Activated B cell treated with CpG ODN at 0.5 μM for 24 hours (primary cell): ENCODE measurements around the gene TAS2R60. TPM values are rescaled to one million over a fixed set of nuclear protein-coding genes. Genes with fewer than 3 reads are reported as not detected.
"Not testable (repeated sequence)": the region's sequence is repeated elsewhere in the genome, so short reads cannot be mapped to it uniquely, and the experiment has no call there.

Experiments used
- ATAC-seq: fragments of 200-7000 bp; cut with Tn5 transposase; one replicate; pipeline ENCODE4 v1.10.0; 2021; ENCODE audit warnings: low read depth, mild to moderate bottlenecking, moderate library complexity
- CTCF ChIA-PET: fragments of 350-600 bp; sonication (Branson Sonifier 250); formaldehyde crosslinking; loops from one replicate; lab custom pipeline; 2021; ENCODE audit warnings: antibody characterized with exemption; lab: Charles Lee
- POLR2A ChIA-PET: fragments of 350-600 bp; sonication (Branson Sonifier 250); formaldehyde crosslinking; loops from one replicate; lab custom pipeline; 2021; ENCODE audit warnings: antibody characterized with exemption; lab: Charles Lee
- DNase-seq: peaks from one replicate; pipeline ENCODE4 v3.0.0; 2022
- H3K27ac Mint-ChIP-seq: one replicate; pipeline ENCODE4 v1.8.0; 2020; ENCODE audit warnings: mixed read lengths
- H3K27me3 Mint-ChIP-seq: one replicate; pipeline ENCODE4 v1.8.0; 2021; ENCODE audit warnings: mixed read lengths
- H3K36me3 Mint-ChIP-seq: one replicate; pipeline ENCODE4 v1.8.0; 2021; ENCODE audit warnings: low read depth, mixed read lengths
- H3K4me1 Mint-ChIP-seq: one replicate; pipeline ENCODE4 v1.8.0; 2021; ENCODE audit warnings: mixed read lengths
- H3K4me3 Mint-ChIP-seq: one replicate; pipeline ENCODE4 v1.8.0; 2020; ENCODE audit warnings: mild to moderate bottlenecking, mixed read lengths
- H3K9me3 Mint-ChIP-seq: one replicate; pipeline ENCODE4 v1.8.0; 2020; ENCODE audit warnings: mixed read lengths
- intact Hi-C: fragments of 100-400 bp; cut with micrococcal nuclease; formaldehyde crosslinking; loops from one replicate; pipeline ENCODE4 v1.15.1; 2024
- total RNA-seq: library from RNA; stranded (reverse); gene quantifications from 2 replicates; pipeline ENCODE4 v1.2.3, GENCODE V29; 2022
- TF ChIP-seq, protein P1 (sequence below): fragments of 200-600 bp; IDR thresholded peaks from one replicate; pipeline ENCODE4 v1.8.0; 2022; ENCODE audit warnings: antibody characterized with exemption, mild to moderate bottlenecking

Gene TAS2R60
- total RNA-seq, 1 donor from 2014 or later = not detected

DNA sequence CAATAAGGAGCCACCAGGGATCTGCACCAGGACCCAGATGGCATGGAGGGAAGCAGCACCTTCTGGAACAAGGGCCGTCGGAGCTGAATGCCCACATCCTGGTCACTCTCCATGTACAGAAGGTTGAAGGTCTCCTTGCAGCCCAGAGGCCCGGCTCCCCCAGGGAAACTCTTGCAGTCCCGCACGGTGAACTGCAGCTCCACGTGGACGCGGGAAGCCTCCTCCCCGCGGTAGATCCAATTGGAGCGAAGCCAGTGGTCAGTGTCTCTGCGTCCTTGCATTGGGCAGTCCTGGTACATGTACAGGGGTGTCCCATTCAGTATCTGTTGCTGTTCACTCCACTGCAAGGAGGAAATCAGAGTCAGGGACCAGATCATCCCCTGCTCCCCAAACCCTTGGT, 42.0 kb upstream of the TAS2R60 start:
- POLR2A ChIA-PET = no interaction called here

DNA sequence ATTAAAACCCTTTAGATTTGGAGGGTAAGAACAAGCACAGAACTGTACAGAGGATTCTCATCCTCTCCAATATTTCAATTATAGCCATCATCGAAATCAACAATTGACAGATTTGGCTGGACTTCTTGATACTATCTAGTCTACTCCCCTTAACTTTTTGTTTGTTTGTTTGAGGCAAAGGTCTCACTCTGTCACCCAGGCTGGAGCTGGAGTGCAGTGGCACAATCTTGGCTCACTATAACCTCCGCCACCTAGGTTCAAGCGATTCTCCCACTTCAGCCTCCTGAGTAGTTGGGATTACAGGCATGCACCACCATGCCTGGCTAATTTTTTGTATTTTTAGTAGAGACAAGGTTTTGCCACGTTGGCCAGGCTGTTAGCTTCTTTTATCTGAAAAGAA, 41.0 kb upstream of the TAS2R60 start:
- POLR2A ChIA-PET, H3K4me3 Mint-ChIP-seq, H3K27me3 Mint-ChIP-seq, DNase-seq, H3K4me1 Mint-ChIP-seq, H3K27ac Mint-ChIP-seq, H3K9me3 Mint-ChIP-seq, H3K36me3 Mint-ChIP-seq, intact Hi-C loops, ATAC-seq: not testable (repeated sequence)
- CTCF ChIA-PET = interaction anchor here (1.2 kb wide), 1 partner anchor 14 kb away, joined by 4 read pairs; no protein-coding TSS in a partner anchor

More for the DNA sequence above, 42.0 kb upstream of the TAS2R60 start:
- no peak overlapping the region for H3K4me3 Mint-ChIP-seq
- CTCF ChIA-PET = interaction anchor here (1.2 kb wide), 1 partner anchor 15 kb away, joined by 4 read pairs; no protein-coding TSS in a partner anchor
- DNase-seq = no peak
- no peak for ATAC-seq
- intact Hi-C loops = no loop called here
- no peak overlapping the region for H3K27ac Mint-ChIP-seq
- no peaks in the 10 kb centered on the region for H3K9me3 Mint-ChIP-seq
- H3K36me3 Mint-ChIP-seq = no peaks in the 10 kb centered on the region
- TF ChIP-seq, protein P1, sequence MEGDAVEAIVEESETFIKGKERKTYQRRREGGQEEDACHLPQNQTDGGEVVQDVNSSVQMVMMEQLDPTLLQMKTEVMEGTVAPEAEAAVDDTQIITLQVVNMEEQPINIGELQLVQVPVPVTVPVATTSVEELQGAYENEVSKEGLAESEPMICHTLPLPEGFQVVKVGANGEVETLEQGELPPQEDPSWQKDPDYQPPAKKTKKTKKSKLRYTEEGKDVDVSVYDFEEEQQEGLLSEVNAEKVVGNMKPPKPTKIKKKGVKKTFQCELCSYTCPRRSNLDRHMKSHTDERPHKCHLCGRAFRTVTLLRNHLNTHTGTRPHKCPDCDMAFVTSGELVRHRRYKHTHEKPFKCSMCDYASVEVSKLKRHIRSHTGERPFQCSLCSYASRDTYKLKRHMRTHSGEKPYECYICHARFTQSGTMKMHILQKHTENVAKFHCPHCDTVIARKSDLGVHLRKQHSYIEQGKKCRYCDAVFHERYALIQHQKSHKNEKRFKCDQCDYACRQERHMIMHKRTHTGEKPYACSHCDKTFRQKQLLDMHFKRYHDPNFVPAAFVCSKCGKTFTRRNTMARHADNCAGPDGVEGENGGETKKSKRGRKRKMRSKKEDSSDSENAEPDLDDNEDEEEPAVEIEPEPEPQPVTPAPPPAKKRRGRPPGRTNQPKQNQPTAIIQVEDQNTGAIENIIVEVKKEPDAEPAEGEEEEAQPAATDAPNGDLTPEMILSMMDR = no peak
- H3K27me3 Mint-ChIP-seq = no peaks in the 10 kb centered on the region
- H3K4me1 Mint-ChIP-seq = no peaks in the 10 kb centered on the region

DNA sequence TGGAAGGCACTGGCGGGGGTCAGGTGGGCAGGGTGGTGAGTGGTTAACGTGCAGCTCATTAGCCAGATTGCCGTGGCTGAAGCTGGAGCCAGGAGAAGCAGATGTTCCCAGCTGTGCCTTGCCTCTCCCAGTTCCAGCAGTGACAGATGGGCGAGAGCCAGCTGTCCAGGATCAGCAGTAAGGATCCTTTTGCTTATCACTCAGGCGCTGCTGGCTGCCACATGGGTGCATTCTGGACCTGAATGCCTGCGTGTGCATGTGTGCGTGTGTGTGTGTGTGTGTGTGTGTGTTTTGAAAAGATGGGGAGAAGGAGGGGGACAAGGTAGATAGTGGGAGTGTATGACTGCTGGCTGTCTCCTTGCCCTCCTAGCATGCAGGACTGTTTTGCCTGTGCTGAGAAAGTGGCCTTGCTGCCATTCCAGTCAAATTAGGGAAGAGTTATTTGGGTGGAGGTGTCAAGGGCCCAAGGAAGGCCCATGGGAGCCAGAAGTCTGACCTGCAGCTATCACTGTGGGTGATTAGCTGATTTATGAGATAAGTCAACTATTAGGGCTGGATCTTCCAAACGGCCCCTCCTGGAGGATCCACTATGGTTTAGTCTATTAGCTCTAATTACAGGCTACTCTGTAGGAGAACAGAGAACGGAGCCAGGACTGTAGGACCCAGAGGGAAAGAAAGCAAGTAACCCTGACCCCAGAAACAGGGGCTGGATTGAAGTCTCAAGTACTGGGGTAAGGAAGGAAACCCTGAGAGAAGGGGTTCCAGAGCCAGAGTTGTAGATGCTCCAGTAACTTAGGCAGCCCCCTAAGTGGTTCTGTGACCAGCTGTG, 37.9 kb upstream of the TAS2R60 start:
- Mint-ChIP-seq H3K36me3 (no peaks in the 10 kb centered on the region), H3K4me1 (peaks cover 25% of the 10 kb centered on the region), H3K9me3 (no peaks in the 10 kb centered on the region), H3K4me3 (no peak overlapping the region), H3K27me3 (peaks cover 10% of the 10 kb centered on the region), H3K27ac (no peak overlapping the region)
- DNase-seq (no peak), ATAC-seq (no peak)
- CTCF ChIA-PET = interaction anchor here (0.8 to 3.0 kb wide), 5 partner anchors 10 to 165 kb away, joined by 3 to 11 read pairs (median 4); partner anchors contain the start of gene ZYX
- POLR2A ChIA-PET = interaction anchor here (0.7 kb wide), 1 partner anchor 20 kb away, joined by 4 read pairs; no protein-coding TSS in a partner anchor
- intact Hi-C loops = loop anchor here (5.0 kb wide), 1 partner anchor 78 kb away; no protein-coding TSS in a partner anchor
- TF ChIP-seq, protein P1 = no peak

DNA sequence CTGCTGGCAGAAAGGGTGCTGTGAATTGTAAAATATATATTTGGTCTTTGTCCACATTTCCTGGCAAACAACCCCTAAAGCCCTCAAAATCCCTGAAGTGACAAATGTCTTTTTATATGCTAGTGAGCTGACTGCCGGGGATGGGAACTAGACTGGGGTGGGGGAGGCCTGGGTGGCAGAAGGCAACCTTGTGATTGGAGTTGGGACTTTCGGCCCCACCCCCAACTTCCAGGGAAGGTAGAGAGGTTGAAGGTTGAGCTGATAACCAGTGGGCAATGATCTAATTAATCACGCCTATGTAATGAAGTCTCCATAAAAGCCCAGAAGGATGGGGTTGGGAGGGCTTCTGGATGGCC, 37.3 kb upstream of the TAS2R60 start:
- H3K9me3 Mint-ChIP-seq = no peaks in the 10 kb centered on the region
- H3K36me3 Mint-ChIP-seq = no peaks in the 10 kb centered on the region
- intact Hi-C loops = loop anchor here (5.0 kb wide), 1 partner anchor 79 kb away; no protein-coding TSS in a partner anchor
- H3K4me1 Mint-ChIP-seq = peaks cover 29% of the 10 kb centered on the region
- POLR2A ChIA-PET = no interaction called here
- peaks cover 15% of the 10 kb centered on the region for H3K27me3 Mint-ChIP-seq
- no peak overlapping the region for H3K27ac Mint-ChIP-seq
- CTCF ChIA-PET = interaction anchor here (0.8 to 3.0 kb wide), 4 partner anchors 9 to 165 kb away, joined by 3 to 11 read pairs (median 3); partner anchors contain the start of gene ZYX
- DNase-seq (no peak), ATAC-seq (no peak)
- TF ChIP-seq, protein P1 = no peak
- no peak overlapping the region for H3K4me3 Mint-ChIP-seq

DNA sequence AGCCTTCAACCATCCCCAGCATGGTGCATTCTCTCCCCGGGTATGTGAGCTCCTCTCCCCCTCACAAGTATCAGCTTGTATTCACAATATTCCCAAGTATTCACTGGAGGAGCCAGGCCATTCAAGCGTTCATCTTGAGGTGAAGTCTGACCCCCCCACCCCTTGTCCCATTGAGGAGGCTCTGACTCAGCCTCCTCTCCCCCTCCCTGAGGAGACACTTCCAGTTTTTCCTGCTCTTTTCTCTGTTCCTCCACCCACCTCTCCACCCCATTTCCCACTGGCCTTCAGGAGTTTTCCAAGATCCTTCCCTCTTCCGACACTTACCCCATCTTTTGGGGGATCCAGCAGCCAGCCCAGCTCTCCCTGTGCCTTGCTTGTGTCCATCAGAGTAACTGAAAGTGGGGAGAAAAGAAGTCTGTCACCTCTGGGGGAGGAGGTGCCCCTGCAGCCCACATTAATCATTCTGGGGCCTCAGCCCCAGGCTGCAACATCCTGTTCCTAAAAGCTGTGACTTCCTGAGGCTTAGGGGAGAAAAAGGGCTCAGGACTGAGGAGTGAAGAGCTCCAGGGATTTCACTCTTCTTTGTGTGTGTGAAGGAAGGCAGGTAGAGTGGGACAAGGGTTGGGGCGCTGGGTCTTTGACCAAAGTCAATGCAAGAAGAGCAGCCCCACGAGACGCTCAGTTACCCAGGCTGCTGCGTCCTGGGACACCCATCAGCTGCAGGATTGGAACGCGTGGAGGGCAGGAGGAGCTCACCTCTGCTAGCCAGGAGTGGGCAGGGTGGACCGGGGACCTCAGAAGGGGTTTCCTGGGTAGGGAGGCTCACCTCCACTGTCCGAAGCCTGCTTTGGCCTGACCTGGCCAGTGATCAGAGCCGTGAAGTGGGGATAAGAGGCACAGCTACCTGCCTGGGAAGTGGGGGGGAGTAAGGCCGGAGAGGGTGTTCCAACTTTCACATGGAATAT, 35.7 kb upstream of the TAS2R60 start:
- peaks cover 29% of the 10 kb centered on the region for H3K4me1 Mint-ChIP-seq
- TF ChIP-seq, protein P1 = no peak
- H3K4me3 Mint-ChIP-seq = no peak overlapping the region
- no peak overlapping the region for H3K27ac Mint-ChIP-seq
- ChIA-PET POLR2A (interaction anchor here (0.6 to 0.9 kb wide), 3 partner anchors 8 to 136 kb away, joined by 3 to 6 read pairs (median 3); no protein-coding TSS in a partner anchor), CTCF (interaction anchor here (2.5 to 3.4 kb wide), 3 partner anchors 9 to 167 kb away, joined by 9 to 19 read pairs (median 11); partner anchors contain the start of gene ZYX)
- ATAC-seq (peak; percentile 19), DNase-seq (no peak)
- H3K36me3 Mint-ChIP-seq = no peaks in the 10 kb centered on the region
- H3K9me3 Mint-ChIP-seq = no peaks in the 10 kb centered on the region
- intact Hi-C loops = loop anchor here (2.0 to 5.0 kb wide), 3 partner anchors 27 to 167 kb away; partner anchors contain the start of gene ZYX
- peaks cover 27% of the 10 kb centered on the region for H3K27me3 Mint-ChIP-seq
